Kidney capillary endothelial cell (primary cell): Measurements from ENCODE around the gene PAF1.
A peak's percentile ranks its signal among the peaks of the same experiment; 100 is the strongest.
"Not testable (repeated sequence)": the region's sequence is repeated elsewhere in the genome, so short reads cannot be mapped to it uniquely, and the experiment has no call there.

Source experiments
- DNase-seq: peaks from one replicate; pipeline ENCODE4 v3.0.0-alpha.2; 2018; ENCODE audit warnings: low spot score

PAF1 gene

DNA sequence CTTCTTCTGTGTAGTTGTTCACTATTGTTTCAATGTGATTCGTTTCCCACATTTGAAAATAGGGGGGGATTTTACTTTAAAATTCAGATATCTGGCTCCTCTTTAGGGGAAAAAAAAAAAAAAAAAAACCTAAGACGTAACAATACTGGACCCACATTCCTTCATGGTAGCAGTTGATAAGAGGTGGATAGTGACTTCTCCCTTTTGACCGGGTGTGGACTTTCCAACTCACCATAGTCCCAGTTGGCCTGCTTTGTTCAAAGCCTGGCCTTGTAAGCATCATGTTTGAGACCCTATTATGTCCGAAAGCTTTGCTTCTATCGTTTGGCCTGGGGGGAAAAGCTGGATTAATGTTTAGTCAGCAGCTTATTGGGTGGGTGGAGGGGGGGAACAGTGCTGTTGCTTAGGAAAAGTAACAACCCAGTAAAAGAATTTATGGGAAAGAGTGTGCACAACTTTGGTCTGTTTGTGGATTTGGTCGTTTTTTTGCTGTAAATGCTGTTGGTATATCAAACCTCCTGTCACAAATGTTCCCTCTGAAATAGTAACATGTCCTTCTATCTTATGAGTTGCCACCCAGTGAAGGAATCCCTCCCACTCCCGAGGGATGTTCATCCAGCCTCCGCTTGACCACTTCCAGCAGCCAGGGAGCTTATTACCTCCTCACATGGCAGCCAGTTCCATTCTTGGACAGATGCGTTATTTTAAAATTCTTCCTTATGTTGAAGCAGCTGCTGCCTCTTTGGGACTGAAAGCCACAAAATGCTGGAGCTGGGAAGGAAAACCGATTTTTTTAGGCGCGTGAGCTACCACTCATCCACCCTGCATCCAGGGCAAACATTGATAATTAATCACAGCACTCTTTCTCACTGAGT lies 38.3 kb downstream of the PAF1 start:
- no peak for DNase-seq

DNA sequence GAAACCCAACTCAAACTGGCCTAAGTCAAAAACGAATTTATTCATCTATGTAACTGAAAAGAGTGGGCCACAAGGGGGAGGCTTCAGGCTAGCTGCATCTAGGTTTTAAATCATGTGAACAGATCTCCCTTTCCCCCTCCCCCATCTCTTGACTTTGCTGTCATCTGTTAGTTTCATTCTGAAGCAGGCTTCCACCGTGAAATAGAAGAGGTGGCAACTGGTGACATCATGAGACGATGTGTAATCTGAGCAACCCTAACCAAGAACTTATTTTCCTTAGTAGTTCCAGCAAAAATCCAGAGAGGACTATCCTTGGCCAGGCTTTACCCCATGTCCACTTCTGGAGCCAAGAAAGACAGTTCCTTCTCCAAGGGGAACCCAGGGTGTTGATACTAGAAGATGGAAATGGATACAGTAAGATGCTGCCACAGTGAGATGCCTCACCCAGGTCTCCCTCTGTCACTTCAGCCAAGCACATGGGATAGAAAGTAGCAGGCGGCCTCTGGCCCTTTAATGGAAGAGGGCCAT lies 39.3 kb downstream of the PAF1 start:
- no peak for DNase-seq

DNA sequence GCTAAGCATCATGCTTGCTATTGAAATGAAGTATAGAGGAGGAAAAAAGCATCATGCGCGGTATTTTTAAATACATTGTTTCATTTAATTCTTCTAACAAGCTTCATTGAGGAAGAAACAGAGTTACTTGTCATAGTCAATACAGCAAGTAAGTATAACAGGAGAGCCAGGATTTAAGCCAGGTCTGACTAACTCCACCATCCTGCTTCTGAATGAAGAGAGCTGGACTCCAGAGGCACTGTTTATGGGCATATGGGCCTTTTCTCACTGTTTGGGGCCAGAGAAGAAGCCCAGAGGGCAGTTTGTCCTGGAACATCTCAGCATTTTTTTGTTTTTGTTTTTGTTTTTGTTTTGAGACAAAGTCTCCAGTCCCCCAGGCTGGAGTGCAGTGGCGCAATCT lies 40.8 kb downstream of the PAF1 start:
- DNase-seq: no peak

DNA sequence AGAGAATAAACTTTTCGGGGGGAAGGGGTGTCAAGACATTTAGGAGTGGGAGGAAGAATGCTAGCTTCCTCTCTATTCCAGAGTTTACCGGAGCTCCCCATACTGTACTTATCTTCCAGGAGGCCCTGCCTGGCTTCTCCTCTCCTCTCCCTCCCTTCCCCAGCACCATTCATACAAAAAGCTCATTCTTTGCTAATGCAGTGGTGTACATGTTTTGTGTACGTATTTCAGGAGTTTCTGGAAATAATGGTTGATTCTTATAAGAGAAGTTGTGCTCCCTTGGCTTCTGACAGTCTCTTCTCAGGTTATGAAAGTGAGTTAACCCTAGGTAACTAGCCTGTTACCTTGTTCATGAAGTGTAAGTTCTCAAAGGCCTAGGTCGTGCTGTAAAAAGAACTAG lies 41.6 kb downstream of the PAF1 start:
- DNase-seq: no peak

DNA sequence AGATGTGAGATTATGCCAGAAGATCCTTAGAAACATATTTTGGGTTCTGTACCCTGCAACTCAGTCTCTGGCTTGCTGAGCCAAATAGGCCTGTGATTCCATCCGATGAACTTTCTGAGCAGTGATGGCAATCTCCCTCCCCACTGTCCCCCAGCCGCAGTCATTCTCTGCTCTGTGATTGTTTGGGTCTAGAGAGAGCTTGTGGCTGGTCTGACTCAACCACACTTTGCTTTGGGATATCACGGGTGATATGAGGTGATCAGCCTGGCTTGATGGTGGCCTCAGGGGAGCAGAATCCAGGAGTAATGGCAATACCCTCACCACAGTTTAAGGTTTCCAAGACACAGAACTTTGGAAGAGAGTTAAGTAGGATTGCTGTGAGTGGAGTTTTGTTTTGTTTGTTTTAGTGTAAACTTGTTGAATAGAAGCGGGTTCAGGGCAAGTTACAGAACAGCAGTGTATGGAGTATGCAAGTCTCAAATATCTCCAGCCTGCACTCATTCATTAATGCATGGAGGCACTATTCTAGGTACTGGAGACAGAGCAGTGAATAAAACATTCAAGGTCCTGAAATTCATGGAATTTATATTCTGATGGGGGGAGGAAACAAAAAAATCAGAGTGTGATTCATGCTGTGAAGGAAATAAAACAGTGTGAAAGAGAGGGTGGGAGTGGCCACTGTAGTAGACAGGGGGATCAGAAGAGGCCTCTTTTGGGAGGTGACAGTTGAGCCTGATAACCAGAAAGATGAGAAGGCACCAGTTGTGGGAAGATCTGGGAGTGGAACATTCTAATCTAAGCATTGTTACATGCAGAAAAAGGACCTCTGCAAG lies 43.4 kb downstream of the PAF1 start:
- no peak for DNase-seq

DNA sequence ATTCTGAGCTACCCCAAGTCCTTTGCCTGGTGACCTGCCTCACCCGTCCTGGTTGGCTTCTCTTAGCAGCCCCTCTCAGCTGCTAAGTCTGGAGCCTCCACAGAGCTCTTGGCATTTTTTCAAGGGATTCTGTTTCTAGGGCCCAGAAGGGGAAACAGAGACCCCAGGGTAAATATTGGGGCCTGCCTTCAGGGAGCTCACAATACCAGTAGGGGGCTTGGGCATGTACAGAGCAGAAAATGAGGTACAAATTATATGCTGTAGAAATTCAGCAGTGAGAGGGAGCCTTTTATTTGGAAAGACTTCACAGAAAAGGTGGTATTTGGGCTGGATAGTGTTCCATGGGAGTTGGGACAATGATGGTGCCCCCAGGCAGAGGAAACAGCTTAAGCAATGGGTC lies 45.0 kb downstream of the PAF1 start:
- DNase-seq: no peak

DNA sequence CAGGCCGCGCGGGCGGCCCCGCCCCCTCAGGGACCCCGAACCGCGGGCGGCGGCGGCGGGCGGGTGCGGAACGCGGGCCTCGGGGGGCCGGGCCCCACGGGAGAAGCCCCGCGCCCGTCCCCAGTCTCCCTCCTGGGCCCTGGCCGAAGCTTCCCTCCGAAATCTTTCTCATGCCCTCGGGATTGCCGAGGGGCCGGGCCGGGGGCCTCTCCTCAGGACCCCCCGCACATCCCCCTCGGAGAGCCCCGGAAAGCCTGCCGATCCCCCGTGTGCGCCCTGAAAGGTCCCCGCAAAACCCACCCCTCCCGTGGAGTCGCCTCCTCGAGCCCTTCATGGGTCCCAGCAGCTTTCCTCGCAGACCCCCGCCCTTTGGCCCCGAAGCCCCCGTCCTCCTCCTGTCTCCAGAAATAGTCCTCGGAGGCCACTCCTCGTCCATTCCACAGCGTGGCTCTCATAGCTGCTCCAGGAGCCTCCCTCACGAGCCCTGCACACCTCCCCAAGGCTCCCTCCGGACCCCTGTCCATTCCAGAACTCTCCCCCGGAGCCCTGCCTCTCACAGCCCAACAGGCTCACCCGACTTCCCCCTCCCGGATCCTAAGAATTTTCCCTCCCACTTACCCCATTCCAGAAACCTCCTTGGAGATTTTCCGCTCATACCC lies 48.1 kb downstream of the PAF1 start:
- no peak for DNase-seq

DNA sequence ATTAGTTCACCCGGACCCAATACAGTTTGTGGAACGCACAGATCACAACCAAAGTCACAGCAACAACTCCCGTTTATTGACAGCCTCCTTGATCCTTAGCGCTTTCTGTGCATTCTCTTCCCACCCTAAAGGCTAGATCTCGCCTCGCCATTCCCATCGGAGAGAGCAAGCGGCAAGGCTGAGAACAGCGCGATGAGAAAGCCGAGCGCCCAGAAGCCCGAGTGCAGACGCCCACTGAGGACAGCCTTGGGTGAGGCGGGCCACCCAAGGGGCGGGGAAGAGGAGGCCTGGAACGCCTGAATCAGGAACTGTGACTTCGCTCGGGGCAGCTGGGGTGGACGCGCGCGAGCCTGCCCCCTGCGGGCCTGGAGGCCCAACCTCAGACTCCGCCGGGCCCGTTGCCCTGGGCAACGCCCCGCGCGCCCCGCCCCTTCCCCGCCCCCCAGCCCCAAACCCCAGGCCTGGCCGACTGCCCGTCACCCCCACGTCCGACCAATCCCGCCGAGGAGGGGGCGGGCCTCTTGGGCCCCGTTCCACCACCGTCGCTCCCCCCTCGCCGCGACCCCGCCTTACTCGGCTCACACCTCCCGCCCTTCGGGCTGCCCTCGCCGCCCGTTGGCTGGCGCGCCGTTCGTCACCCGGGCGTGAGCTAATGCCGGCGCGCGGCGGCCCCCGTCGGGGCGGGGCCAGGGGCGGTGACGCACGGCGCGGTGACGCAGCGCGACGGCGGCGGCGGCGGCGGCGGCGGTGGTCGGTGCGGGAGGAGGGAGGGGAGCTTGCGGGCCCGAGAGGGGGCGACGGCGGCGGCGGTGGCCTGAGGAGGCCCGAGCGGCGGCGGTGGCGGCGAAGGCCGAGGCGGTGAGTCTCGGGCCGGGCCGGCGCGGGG lies 48.9 kb downstream of the PAF1 start, which contains the start of gene SAMD4B:
SAMD4B (plus strand) TSS at position 703 of the 886 bp plus-strand sequence. CDS start 14,473 bp downstream, outside the sequence.
- DNase-seq: peak; percentile 98

DNA sequence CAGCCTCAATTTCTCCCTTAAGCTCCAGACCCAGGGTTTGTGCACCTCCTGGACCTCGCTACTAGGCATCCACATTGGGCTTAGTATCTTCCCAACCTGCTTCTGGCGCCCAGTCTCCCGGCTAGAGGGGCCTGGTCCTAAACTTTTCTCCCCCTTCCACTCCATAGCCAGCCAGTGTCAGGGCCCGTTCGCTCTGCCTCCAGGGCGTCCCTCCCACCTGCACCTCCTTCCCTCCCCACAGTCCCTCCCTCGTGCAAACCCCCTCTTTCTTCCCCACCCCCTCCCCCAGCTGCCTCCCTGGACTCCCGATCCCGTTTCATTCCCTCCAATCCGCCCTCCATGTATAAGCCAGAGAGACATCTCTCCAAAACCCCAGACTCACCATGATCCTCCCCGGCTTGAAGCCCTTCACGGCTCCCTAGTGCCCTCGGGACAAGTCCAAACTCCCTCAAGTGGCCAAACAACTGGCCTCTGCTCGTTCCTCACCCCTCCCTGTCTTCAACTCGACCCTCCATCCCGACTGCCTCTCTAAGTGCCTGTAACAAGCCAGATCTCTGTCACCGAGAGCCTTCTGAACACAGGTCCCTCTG lies 49.7 kb downstream of the PAF1 start:
- no peak for DNase-seq

DNA sequence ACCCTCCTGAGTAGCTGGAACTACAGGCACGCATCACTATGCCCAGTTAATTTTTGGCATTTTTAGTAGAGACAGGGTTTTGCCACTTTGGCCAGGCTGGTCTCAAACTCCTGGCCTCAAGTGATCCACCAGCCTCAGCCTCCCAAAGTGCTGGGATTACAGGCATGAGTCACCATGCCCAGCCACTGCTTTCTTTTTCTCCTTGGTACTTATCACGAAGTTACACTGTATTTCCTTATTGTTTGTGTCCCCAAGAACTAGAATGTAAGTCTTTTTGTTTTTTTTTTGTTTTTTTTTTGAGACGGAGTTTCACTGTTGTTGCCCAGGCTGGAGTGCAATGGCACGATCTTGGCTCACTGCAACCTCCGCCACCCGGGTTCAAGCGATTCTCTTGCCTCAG lies 50.8 kb downstream of the PAF1 start:
- not testable (repeated sequence) for DNase-seq

DNA sequence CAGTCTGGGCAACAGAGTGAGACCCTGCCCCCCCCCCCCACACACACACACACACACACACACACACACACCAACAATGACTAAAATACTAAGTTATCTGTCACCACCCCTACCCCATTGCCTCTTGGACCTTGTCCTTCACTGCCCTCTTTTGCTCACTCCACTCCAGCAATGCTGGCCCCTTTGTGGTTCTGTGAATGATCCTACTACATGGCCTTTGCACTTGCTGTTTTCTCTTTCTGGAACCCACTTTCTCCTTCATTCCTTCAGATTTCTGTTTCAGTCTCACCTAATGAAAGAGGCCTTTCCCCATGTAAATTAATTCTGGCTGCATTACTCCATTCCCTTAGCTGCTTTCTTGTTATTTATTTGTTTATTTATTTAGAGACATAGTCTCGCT lies 51.2 kb downstream of the PAF1 start:
- DNase-seq: no peak

DNA sequence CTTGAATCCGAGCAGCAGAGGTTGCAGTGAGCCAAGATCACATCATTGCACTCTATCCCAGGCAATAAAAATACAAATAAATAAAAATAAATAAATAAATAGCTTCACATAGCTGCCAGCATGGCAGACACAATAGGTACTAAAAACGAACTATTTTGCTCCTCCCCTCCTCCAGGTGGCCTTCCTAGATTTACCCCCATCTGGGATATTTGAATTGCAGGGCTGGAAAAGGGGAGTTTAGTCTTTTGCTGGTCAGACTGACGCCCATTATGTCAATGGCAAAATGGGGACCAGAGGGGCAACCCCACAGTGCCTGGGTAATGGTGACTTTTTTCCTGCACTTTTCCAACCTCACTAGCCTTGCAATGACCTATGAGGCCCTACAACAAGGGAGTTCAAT lies 54.4 kb downstream of the PAF1 start:
- DNase-seq: no peak
